D721Med (cell line): ENCODE data around the gene PIGU.
"Not testable (repeated sequence)": the region's sequence is repeated elsewhere in the genome, so short reads cannot be mapped to it uniquely, and the experiment has no call there.

Experiments used
- DNase-seq: peaks from one replicate; pipeline ENCODE4 v3.0.0; 2011; ENCODE audit warnings: low spot score; ENCODE audit not compliant: insufficient read length
- FAIRE-seq: peaks from 2 replicates; lab custom pipeline; 2011; peaks lifted over from hg19 to GRCh38; lab: Jason Lieb, UNC
- TF ChIP-seq, protein P1 (sequence below): IDR thresholded peaks from 2 replicates; pipeline ENCODE4 v1.5.1; 2012; ENCODE audit warnings: mild to moderate bottlenecking, control low read depth; ENCODE audit not compliant: insufficient read depth; ENCODE audit errors: missing control alignments

Gene PIGU, protein sequence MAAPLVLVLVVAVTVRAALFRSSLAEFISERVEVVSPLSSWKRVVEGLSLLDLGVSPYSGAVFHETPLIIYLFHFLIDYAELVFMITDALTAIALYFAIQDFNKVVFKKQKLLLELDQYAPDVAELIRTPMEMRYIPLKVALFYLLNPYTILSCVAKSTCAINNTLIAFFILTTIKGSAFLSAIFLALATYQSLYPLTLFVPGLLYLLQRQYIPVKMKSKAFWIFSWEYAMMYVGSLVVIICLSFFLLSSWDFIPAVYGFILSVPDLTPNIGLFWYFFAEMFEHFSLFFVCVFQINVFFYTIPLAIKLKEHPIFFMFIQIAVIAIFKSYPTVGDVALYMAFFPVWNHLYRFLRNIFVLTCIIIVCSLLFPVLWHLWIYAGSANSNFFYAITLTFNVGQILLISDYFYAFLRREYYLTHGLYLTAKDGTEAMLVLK

DNA sequence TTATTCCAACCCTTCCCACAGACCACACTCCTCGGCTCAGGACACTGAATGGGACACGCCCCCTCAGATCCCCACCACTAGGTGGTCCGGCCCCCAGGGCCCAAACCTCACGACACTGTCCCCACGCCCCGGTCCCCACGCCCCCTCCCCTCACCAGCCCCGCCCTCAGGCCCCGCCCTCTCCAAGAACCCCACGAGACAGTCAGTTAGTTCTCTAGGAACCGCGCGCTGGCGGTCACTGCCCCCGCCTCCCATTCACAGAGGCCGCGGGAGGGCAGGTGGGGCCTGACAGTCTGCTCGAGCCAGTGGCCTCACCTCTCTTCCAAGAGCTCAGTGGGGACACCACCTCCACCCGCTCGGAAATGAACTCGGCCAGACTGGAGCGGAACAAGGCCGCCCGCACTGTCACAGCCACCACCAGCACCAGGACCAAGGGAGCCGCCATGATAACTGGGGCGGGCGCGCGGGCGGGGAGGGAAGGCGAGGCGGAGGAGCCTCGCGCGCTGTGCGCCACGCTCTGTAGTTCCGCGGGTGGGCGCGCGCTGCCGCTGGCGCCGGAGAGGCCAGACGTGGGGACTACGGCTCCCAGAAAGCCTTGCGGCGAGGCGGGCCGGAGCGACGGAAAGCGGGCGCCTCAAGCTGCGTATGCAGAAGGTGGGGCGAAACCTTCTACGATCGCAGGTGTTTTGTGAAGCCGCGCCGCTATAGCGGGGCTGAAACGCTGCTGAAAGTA lies at the start of gene PIGU:
TSS of gene PIGU (minus strand) at position 451 of the 732 bp plus-strand sequence. CDS start at position 444, 7 bp downstream.
- FAIRE-seq (no peak), DNase-seq (peak; percentile 89)
- TF ChIP-seq, protein P1, sequence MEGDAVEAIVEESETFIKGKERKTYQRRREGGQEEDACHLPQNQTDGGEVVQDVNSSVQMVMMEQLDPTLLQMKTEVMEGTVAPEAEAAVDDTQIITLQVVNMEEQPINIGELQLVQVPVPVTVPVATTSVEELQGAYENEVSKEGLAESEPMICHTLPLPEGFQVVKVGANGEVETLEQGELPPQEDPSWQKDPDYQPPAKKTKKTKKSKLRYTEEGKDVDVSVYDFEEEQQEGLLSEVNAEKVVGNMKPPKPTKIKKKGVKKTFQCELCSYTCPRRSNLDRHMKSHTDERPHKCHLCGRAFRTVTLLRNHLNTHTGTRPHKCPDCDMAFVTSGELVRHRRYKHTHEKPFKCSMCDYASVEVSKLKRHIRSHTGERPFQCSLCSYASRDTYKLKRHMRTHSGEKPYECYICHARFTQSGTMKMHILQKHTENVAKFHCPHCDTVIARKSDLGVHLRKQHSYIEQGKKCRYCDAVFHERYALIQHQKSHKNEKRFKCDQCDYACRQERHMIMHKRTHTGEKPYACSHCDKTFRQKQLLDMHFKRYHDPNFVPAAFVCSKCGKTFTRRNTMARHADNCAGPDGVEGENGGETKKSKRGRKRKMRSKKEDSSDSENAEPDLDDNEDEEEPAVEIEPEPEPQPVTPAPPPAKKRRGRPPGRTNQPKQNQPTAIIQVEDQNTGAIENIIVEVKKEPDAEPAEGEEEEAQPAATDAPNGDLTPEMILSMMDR, result no peak

DNA sequence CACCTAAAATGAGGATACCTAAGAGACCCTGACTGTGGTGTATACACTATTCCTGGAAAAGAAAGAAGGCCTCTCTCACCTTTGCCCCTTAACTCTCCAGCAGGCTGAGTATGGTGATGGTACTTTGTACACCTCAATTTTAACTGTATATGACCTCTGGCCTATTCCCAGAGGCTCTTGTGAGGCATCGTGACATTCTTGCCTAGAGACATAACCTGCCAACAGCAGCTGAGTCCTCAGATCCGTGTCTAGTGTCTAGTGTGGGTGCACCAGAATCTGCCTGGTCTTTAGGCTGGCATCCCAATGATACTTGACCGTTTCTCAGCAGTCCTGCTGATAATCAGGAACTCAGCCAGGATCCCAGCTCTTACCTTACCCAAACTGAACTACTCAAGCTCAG lies 47.3 kb upstream of the PIGU start:
- FAIRE-seq (no peak), DNase-seq (no peak)
- TF ChIP-seq, protein P1, result no peak

DNA sequence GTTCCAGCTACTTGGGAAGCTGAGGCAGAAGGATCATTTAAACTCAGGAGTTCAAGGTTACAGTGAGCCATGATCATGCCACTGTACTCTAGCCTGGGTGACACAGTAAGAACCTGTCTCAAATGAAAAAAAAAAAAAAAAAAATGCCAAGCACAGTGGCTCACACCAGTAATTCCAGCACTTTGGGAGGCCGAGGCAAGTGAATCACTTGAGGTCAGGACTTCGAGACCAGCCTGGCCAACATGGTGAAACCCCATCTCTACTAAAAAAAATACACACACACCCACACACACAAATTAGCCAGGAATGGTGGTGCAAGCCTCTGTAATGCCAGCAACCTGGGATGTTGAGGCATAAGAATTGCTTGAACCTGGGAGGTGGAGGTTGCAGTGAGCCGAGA lies 45.7 kb upstream of the PIGU start:
- DNase-seq, FAIRE-seq: not testable (repeated sequence)

DNA sequence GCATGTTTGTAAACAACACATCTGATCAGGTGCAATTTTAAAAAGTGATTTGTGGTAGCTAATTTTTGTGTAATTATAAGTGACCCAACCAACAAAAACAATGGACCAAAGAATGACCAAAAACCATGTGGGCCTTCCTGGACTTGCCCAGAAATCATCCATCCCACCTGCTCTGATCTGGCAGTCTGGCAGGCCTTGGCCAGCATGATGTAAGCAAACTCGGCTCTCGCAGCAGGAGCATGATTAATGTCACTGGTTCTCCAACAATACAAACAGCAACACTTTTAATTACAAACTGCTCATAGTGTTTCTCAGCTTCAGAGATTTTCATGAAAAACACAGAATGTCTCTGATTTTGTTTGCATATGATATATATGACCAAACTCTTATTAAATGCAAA lies 43.4 kb upstream of the PIGU start:
- TF ChIP-seq, protein P1, result no peak
- FAIRE-seq, result no peak
- DNase-seq, result no peak

DNA sequence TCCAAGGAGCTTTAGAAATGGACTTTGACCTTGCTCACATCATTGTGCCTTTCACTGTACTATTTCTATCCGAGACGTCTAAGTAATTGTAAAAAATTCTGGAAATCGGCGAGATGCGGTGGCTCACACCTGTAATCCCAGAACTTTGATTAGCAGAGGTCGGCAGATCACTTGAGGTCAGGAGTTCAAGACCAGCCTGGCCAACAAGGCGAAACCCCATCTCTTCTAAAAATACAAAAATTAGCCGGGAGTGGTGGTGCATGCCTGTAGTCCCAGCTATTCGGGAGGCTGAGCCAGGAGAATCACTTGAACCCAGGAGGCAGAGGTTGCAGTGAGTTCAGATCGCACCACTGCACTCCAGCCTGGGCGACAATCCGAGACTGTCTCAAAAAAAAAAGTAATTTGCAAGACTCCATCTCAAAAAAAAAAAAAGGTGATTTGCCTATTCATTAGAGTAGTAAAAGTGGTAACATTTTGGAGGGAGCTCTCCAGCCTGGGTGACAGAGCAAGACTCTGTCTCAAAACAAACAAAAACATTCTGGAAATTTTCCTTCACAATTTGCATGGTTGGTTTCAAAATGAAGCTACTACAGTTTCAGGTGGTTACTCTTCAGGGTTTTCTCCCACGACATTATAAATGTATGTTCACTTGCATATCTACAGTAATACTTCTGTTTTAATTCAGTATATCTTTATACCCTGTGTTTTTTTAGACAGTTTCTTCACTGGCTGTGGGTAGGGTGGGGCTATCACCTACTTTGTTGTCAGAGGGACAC lies 42.5 kb upstream of the PIGU start:
- not testable (repeated sequence) for FAIRE-seq, DNase-seq

DNA sequence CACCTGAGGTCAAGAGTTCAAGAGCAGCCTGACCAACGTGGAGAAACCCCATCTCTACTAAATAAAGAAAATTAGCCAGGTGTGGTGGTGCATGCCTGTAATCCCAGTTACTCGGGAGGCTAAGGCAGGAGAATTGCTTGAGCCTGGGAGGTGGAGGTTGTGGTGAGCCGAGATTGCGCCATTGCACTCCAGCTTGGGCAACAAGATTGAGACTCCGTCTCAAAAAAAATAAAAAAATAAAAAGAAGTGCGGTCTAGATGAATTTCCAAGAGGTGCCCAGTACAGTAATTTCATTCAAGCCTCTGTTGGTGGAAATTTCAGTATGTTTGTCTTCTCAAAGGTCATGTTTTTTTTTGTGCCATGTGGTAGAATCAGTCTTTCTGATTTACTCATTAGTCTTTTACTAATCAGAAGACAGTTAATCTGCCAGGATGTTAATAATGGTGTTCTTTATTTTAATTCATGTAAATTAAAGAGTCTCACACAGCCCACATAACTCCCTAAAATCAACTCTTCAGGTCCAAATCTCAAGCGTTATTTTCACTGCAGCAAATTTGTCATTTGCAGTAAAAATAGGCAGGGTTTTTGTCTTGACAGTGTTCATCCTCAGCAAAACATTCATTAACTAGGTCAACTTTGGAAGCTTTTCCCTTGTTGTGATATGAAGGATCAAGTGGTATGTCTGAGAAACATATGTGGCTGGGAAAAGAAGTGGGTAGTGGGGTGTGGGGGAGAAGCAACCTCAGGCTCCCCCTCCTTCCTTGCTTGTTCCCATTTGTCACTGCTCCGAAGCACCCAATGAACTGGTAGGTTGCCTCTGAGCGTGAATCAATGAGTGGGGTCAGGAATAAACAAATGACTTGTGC lies 40.6 kb upstream of the PIGU start:
- no peak for DNase-seq
- no peak for FAIRE-seq
- TF ChIP-seq, protein P1, result no peak

DNA sequence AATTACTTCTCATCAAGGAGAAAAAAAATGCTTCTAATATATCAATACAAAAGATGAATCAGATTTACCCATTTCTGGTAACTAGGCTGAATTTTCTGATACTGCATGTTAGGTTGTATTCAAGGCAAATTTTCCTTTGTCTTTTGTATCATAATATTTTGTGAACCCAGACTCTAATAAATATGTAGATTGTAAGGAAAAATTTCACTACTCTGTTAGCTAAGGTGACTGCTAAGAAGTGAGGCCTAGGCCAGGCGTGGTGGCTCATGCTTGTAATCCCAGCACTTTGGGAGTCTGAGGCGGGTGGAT lies 40.0 kb upstream of the PIGU start:
- DNase-seq (no peak), FAIRE-seq (no peak)
- TF ChIP-seq, protein P1, result no peak
